Activated naive CD8-positive, alpha-beta T cell treated with anti-CD3 and anti-CD28 coated beads, Interleukin-2, amount 10 ng/mL, durations not matched to agents 7 days and 5 days (primary cell): ENCODE results near the gene IL4R. TPM values are rescaled to one million over a fixed set of nuclear protein-coding genes. Genes with fewer than 3 reads are reported as not detected.
A peak's percentile ranks its signal among the peaks of the same experiment; 100 is the strongest.

Experiments
- ATAC-seq: fragments of 150-1000 bp; cut with Tn5 transposase; one replicate; pipeline ENCODE4 v1.10.0; 2021; ENCODE audit warnings: low read depth, moderate library complexity
- POLR2A ChIA-PET: fragments of 350-600 bp; sonication (Branson Sonifier 250); formaldehyde crosslinking; loops from one replicate; lab custom pipeline; 2021; ENCODE audit warnings: antibody characterized with exemption; lab: Charles Lee
- DNase-seq: peaks from one replicate; pipeline ENCODE4 v3.0.0; 2021
- H3K27ac Mint-ChIP-seq: one replicate; pipeline ENCODE4 v1.8.0; 2022; ENCODE audit warnings: mild to moderate bottlenecking, mixed read lengths
- H3K27me3 Mint-ChIP-seq: one replicate; pipeline ENCODE4 v1.8.0; 2022; ENCODE audit warnings: mild to moderate bottlenecking, moderate library complexity, mixed read lengths
- H3K36me3 Mint-ChIP-seq: one replicate; pipeline ENCODE4 v1.8.0; 2021; ENCODE audit warnings: mild to moderate bottlenecking, mixed read lengths
- H3K4me1 Mint-ChIP-seq: one replicate; pipeline ENCODE4 v1.8.0; 2021; ENCODE audit warnings: mixed read lengths
- H3K4me3 Mint-ChIP-seq: one replicate; pipeline ENCODE4 v1.8.0; 2022; ENCODE audit warnings: mild to moderate bottlenecking, moderate library complexity, mixed read lengths
- H3K9me3 Mint-ChIP-seq: one replicate; pipeline ENCODE4 v1.8.0; 2021; ENCODE audit warnings: mixed read lengths
- total RNA-seq, 2 experiments: library from RNA; stranded (reverse); gene quantifications; one replicate each; pipeline ENCODE4 v1.2.3, GENCODE V29; 2021

The IL4R gene
- total RNA-seq, 2 experiments from 2014 or later = 215 TPM

GRCh38 chr16:27311448-27311830, 2.3 kb upstream of the IL4R start:
- DNase-seq (no peak), ATAC-seq (no peak)
- H3K4me3 Mint-ChIP-seq = no peak overlapping the region
- H3K27ac Mint-ChIP-seq = no peak overlapping the region
- H3K36me3 Mint-ChIP-seq = peaks cover 18% of the 10 kb centered on the region
- peaks cover 4% of the 10 kb centered on the region for H3K9me3 Mint-ChIP-seq
- H3K27me3 Mint-ChIP-seq = peaks cover 5% of the 10 kb centered on the region
- POLR2A ChIA-PET = interaction anchor here (1.4 kb wide), 1 partner anchor 57 kb away, joined by 3 read pairs; no protein-coding TSS in a partner anchor
- peaks cover 12% of the 10 kb centered on the region for H3K4me1 Mint-ChIP-seq

- Mint-ChIP-seq H3K4me1 (peaks cover 15% of the 10 kb centered on the region), H3K27ac (no peak overlapping the region), H3K9me3 (no peaks in the 10 kb centered on the region), H3K36me3 (peaks cover 17% of the 10 kb centered on the region), H3K4me3 (no peak overlapping the region), H3K27me3 (peaks cover 5% of the 10 kb centered on the region)
- POLR2A ChIA-PET = interaction anchor here (1.0 to 1.6 kb wide), 4 partner anchors 37 to 77 kb away, joined by 3 to 11 read pairs (median 6); no protein-coding TSS in a partner anchor
- ATAC-seq (no peak), DNase-seq (no peak)
Measured at GRCh38 chr16:27311897-27312303, 1.9 kb upstream of the IL4R start.

GRCh38 chr16:27312580-27313421, 973 bp upstream of the IL4R start:
- Mint-ChIP-seq H3K9me3 (no peaks in the 10 kb centered on the region), H3K4me1 (peaks cover 24% of the 10 kb centered on the region), H3K4me3 (peak overlapping the region; percentile 87), H3K27me3 (peaks cover 5% of the 10 kb centered on the region), H3K36me3 (peaks cover 24% of the 10 kb centered on the region), H3K27ac (peak overlapping the region; percentile 87)
- DNase-seq (no peak), ATAC-seq (no peak)
- POLR2A ChIA-PET = interaction anchor here (0.7 to 1.6 kb wide), 8 partner anchors 28 to 139 kb away, joined by 3 to 11 read pairs (median 4); partner anchors contain the start of gene KDM8

GRCh38 chr16:27314161-27314723, 468 bp downstream of the IL4R start:
- peaks cover 37% of the 10 kb centered on the region for H3K4me1 Mint-ChIP-seq

GRCh38 chr16:27314986-27315332, 1.2 kb downstream of the IL4R start:
- POLR2A ChIA-PET = interaction anchor here (0.6 to 10.0 kb wide), 12 partner anchors 10 to 145 kb away, joined by 3 to 275 read pairs (median 5); partner anchors contain the start of gene IL21R
- H3K4me3 Mint-ChIP-seq = peak overlapping the region; percentile 93
- H3K27me3 Mint-ChIP-seq = peaks cover 5% of the 10 kb centered on the region
- peak overlapping the region; percentile 99 for H3K27ac Mint-ChIP-seq
- H3K4me1 Mint-ChIP-seq = peaks cover 43% of the 10 kb centered on the region
- peaks cover 42% of the 10 kb centered on the region for H3K36me3 Mint-ChIP-seq
- H3K9me3 Mint-ChIP-seq = no peaks in the 10 kb centered on the region
- DNase-seq (no peak), ATAC-seq (no peak)

More at GRCh38 chr16:27314161-27314723, 468 bp downstream of the IL4R start:
- POLR2A ChIA-PET = interaction anchor here (1.2 to 10.0 kb wide), 3 partner anchors 11 to 77 kb away, joined by 3 to 275 read pairs (median 17); no protein-coding TSS in a partner anchor
- H3K36me3 Mint-ChIP-seq = peaks cover 35% of the 10 kb centered on the region
- ATAC-seq = peak; percentile 11
- peaks cover 5% of the 10 kb centered on the region for H3K27me3 Mint-ChIP-seq
- DNase-seq = no peak
- H3K27ac Mint-ChIP-seq = peak overlapping the region; percentile 99
- peak overlapping the region; percentile 93 for H3K4me3 Mint-ChIP-seq
- H3K9me3 Mint-ChIP-seq = no peaks in the 10 kb centered on the region

GRCh38 chr16:27315333-27316037, 1.7 kb downstream of the IL4R start:
- peaks cover 5% of the 10 kb centered on the region for H3K27me3 Mint-ChIP-seq
- H3K27ac Mint-ChIP-seq = peak overlapping the region; percentile 99
- H3K36me3 Mint-ChIP-seq = peaks cover 46% of the 10 kb centered on the region
- DNase-seq = peak; percentile 71
- peak overlapping the region; percentile 93 for H3K4me3 Mint-ChIP-seq
- peak; percentile 58 for ATAC-seq
- H3K4me1 Mint-ChIP-seq = peaks cover 47% of the 10 kb centered on the region
- H3K9me3 Mint-ChIP-seq = no peaks in the 10 kb centered on the region
- POLR2A ChIA-PET = interaction anchor here (0.6 to 10.0 kb wide), 14 partner anchors 10 to 145 kb away, joined by 3 to 275 read pairs (median 5); partner anchors contain the start of gene IL21R

- ATAC-seq (no peak), DNase-seq (no peak)
- Mint-ChIP-seq H3K27ac (peak overlapping the region; percentile 99), H3K27me3 (peaks cover 3% of the 10 kb centered on the region), H3K9me3 (no peaks in the 10 kb centered on the region), H3K4me3 (peak overlapping the region; percentile 93), H3K36me3 (peaks cover 48% of the 10 kb centered on the region), H3K4me1 (peaks cover 51% of the 10 kb centered on the region)
- POLR2A ChIA-PET = interaction anchor here (0.8 to 10.0 kb wide), 13 partner anchors 11 to 146 kb away, joined by 3 to 275 read pairs (median 5); partner anchors contain the start of gene IL21R
Measured at GRCh38 chr16:27316038-27316680, 2.4 kb downstream of the IL4R start.

- ATAC-seq (no peak), DNase-seq (no peak)
- Mint-ChIP-seq H3K4me3 (peak overlapping the region; percentile 93), H3K4me1 (peaks cover 62% of the 10 kb centered on the region), H3K27me3 (no peaks in the 10 kb centered on the region), H3K27ac (peak overlapping the region; percentile 99), H3K36me3 (peaks cover 56% of the 10 kb centered on the region), H3K9me3 (no peaks in the 10 kb centered on the region)
- POLR2A ChIA-PET = interaction anchor here (0.6 to 10.0 kb wide), 14 partner anchors 10 to 147 kb away, joined by 3 to 275 read pairs (median 5); partner anchors contain the start of genes IL21R and KDM8
Measured at GRCh38 chr16:27317320-27317719, 3.5 kb downstream of the IL4R start.

- Mint-ChIP-seq H3K4me1 (peaks cover 64% of the 10 kb centered on the region), H3K27ac (peak overlapping the region; percentile 99), H3K27me3 (no peaks in the 10 kb centered on the region), H3K4me3 (peak overlapping the region; percentile 93), H3K36me3 (peaks cover 60% of the 10 kb centered on the region), H3K9me3 (no peaks in the 10 kb centered on the region)
- ATAC-seq (no peak), DNase-seq (no peak)
- POLR2A ChIA-PET = interaction anchor here (0.6 to 10.0 kb wide), 15 partner anchors 9 to 144 kb away, joined by 3 to 275 read pairs (median 6); partner anchors contain the start of genes IL21R, KDM8 and NSMCE1
Measured at GRCh38 chr16:27317738-27318391, 4.1 kb downstream of the IL4R start.

GRCh38 chr16:27318392-27319256, 4.8 kb downstream of the IL4R start:
- peaks cover 65% of the 10 kb centered on the region for H3K36me3 Mint-ChIP-seq
- ATAC-seq = peak; percentile 76
- H3K4me1 Mint-ChIP-seq = peaks cover 70% of the 10 kb centered on the region
- POLR2A ChIA-PET = interaction anchor here (0.5 to 10.0 kb wide), 19 partner anchors 8 to 145 kb away, joined by 3 to 275 read pairs (median 4); partner anchors contain the start of genes IL21R, KDM8 and NSMCE1
- no peaks in the 10 kb centered on the region for H3K27me3 Mint-ChIP-seq
- H3K9me3 Mint-ChIP-seq = no peaks in the 10 kb centered on the region
- peak; percentile 68 for DNase-seq
- H3K4me3 Mint-ChIP-seq = peak overlapping the region; percentile 93
- peak overlapping the region; percentile 99 for H3K27ac Mint-ChIP-seq
